Kidney epithelial cell (primary cell): ENCODE results near the gene SPRYD4. TPM values are rescaled to one million over a fixed set of nuclear protein-coding genes. Genes with fewer than 3 reads are reported as not detected.

Source experiments
- DNase-seq: peaks from one replicate; pipeline ENCODE4 v3.0.0-alpha.2; 2010; ENCODE audit warnings: low read depth
- H3K27me3 ChIP-seq: 2 replicates; pipeline ENCODE4 v1.6.0; 2011; ENCODE audit warnings: low read length; ENCODE audit not compliant: control insufficient read depth, insufficient read depth
- H3K36me3 ChIP-seq: 2 replicates; pipeline ENCODE4 v1.5.1; 2011; ENCODE audit warnings: low read length; ENCODE audit not compliant: control insufficient read depth, insufficient read depth
- H3K4me3 ChIP-seq: 2 replicates; pipeline ENCODE4 v1.5.1; 2011; ENCODE audit warnings: low read depth, mild to moderate bottlenecking, control low read depth, low read length
- total RNA-seq: library from RNA; depleted of rRNA; stranded (reverse); fragments of >200 nt; gene quantifications from 2 replicates; pipeline ENCODE4 v1.2.3, GENCODE V29; 2015
- TF ChIP-seq, protein P1 (sequence below): IDR thresholded peaks from 2 replicates; pipeline ENCODE4 v1.5.1; 2011; ENCODE audit warnings: mild to moderate bottlenecking, moderate library complexity, low read length, control low read depth, inconsistent platforms; ENCODE audit not compliant: insufficient read depth, poor library complexity, severe bottlenecking

Gene SPRYD4
- total RNA-seq, 1 donor from 2014 or later = 1.1 TPM

DNA sequence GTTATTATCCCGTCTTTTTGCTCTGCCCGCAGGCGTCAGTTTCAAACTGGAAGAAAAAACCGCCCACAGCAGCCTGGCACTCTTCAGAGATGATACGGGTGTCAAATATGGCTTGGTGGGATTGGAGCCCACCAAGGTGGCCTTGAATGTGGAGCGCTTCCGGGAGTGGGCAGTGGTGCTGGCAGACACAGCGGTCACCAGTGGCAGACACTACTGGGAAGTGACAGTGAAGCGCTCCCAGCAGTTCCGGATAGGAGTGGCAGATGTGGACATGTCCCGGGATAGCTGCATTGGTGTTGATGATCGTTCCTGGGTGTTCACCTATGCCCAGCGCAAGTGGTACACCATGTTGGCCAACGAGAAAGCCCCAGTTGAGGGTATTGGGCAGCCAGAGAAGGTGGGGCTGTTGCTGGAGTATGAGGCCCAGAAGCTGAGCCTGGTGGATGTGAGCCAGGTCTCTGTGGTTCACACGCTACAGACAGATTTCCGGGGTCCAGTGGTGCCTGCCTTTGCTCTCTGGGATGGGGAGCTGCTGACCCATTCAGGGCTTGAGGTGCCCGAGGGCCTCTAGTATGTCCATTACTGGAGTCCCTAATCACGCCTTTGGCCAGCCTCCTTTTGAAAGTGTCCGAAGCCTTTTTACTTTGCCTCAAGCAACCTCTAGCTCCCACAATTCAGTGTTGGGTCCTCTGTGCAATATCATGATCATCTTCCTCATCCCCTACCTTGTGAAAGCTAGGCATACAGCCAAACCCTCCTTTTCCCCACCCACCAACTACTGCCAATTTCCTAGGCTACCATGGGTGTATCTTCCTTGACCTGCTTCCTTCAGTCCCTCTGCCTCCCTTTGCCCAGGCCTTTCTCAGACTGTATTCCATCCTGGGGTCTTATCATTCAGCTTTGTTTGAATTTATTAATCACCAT is 891 bp downstream of the SPRYD4 start:
- no peaks in the 10 kb centered on the region for H3K27me3 ChIP-seq
- peak overlapping the region; percentile 61 for H3K4me3 ChIP-seq
- no peak for DNase-seq
- no peaks in the 10 kb centered on the region for H3K36me3 ChIP-seq
- TF ChIP-seq, protein P1, sequence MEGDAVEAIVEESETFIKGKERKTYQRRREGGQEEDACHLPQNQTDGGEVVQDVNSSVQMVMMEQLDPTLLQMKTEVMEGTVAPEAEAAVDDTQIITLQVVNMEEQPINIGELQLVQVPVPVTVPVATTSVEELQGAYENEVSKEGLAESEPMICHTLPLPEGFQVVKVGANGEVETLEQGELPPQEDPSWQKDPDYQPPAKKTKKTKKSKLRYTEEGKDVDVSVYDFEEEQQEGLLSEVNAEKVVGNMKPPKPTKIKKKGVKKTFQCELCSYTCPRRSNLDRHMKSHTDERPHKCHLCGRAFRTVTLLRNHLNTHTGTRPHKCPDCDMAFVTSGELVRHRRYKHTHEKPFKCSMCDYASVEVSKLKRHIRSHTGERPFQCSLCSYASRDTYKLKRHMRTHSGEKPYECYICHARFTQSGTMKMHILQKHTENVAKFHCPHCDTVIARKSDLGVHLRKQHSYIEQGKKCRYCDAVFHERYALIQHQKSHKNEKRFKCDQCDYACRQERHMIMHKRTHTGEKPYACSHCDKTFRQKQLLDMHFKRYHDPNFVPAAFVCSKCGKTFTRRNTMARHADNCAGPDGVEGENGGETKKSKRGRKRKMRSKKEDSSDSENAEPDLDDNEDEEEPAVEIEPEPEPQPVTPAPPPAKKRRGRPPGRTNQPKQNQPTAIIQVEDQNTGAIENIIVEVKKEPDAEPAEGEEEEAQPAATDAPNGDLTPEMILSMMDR = no peak

DNA sequence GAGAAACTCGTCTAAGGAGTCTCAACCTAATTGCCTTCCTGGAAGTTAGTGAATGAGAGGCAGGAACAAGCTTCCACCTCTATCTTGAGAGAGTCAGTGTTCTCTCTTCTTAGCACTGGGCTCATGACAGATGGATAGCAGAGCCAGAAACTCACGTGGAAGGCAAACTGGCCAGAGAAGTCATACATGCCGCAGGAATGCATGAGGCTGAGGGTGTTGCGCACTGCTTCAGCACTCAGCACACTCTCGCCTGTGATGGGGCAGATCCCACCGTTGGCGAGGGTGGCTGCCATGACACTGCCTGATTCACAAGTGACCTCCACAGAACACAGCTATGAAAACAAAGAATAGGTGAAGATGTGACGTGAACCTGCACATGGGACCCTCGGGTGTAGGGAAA is 6.0 kb downstream of the SPRYD4 start:
- no peaks in the 10 kb centered on the region for H3K36me3 ChIP-seq
- DNase-seq = no peak
- H3K4me3 ChIP-seq = no peak overlapping the region
- H3K27me3 ChIP-seq = no peaks in the 10 kb centered on the region
- TF ChIP-seq, protein P1 = no peak

DNA sequence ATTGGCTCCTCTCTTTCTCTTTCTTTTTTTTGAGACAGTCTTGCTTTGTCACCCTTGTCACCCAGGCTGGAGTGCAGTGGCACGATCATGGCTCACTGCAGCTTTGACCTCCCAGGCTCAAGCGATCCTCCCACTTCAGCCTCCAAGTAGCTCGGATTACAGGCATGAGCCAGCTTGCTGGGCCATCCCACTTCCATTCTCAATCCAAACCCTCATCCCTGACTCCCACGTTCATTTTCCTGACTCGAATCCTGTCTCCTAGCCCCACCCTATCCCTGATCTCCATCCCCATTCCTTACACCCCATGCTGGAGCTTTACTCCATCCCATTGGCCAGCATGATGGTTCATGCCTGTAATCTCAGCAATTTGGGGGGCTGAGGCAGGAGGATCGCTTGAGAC is 7.8 kb downstream of the SPRYD4 start:
- no peak for DNase-seq
- H3K4me3 ChIP-seq = no peak overlapping the region
- TF ChIP-seq, protein P1 = no peak

DNA sequence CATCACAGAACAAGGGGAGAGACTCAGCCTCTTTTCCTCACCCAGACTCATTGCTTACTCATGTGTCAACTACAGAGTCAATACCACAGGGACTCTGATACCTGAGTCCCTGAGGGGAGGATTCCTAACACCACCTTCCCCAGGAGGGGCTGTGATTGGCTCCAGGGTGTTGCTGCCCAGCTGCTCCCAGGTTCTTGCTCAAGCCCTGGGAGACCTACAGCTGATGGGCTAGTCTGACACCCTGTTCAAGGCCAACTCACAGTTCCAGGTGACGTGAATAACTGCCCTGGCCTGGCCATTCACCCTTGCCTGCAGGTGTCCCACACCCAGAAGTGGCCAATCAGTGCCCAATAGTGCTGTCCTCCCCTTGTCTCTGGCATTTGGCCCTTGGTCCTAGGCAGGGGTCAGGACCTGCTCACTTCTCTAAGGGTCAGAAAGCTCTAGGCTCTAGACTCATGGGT is 8.6 kb downstream of the SPRYD4 start:
- no peaks in the 10 kb centered on the region for H3K36me3 ChIP-seq
- TF ChIP-seq, protein P1 = no peak
- DNase-seq = no peak

More for the DNA sequence above, 7.8 kb downstream of the SPRYD4 start:
- Histone ChIP-seq H3K27me3 (no peaks in the 10 kb centered on the region), H3K36me3 (no peaks in the 10 kb centered on the region)

DNA sequence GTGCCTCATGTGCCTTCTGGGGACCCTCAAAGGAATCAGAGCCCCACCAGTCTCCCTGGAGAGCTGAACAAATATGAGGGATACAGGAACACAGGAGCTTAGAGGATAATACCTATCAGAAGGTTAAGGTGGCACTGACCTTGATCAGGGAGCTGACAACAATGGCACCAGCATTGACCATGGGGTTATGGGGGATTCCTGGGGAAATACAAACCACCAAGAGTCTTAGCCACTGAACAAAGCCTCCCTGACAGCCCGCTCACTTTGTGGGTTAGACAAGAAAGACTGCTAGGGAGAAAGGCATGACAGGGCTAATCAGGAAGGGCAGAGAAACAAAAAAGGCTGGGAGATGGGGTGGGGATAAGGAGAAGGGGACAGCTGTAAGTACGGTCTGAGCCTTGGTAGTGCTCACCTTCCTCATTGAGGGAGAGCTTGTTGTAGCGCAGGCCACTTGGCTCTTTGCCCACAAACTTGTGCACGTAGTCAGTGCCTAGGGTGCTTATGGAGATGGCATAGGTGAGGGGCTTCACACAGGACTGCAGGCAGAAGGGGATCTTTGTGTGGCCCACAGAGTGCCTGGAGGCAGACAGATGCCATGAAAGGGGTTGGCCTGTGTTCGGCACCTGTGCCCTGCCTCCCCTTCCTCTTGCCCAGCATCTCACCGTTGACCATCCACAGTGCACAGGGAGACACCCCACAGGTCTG is 9.3 kb downstream of the SPRYD4 start:
- DNase-seq = no peak
- no peaks in the 10 kb centered on the region for H3K27me3 ChIP-seq
- H3K36me3 ChIP-seq = no peaks in the 10 kb centered on the region
- TF ChIP-seq, protein P1 = no peak
- H3K4me3 ChIP-seq = no peak overlapping the region

More for the DNA sequence above, 8.6 kb downstream of the SPRYD4 start:
- Histone ChIP-seq H3K27me3 (no peaks in the 10 kb centered on the region), H3K4me3 (no peak overlapping the region)
